Measurements from ENCODE around the gene LIX1. TPM values are rescaled to one million over a fixed set of nuclear protein-coding genes. Genes with fewer than 3 reads are reported as not detected.

Gene LIX1
- total and polyA plus RNA-seq, 4 donors, result not detected

DNA sequence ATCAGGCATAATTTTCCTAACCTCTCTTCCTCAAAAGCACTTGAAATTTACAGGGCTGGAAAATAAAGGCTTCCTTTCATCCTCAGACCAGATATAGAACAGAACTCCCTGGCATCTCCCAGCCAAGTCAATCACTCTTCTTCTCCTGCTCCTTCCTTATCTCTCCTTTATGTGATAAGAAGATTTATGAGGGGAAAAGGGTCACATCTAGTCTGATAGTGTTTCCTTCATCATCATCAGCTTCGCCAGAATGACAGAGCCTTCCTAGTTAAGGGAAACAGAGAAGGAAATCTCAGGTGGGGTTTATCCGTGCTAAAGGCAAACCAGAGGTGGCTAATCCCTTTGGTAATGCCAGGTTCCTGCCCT is 36.2 kb downstream of the LIX1 start (continued):
- TF ChIP-seq, protein P1, sequence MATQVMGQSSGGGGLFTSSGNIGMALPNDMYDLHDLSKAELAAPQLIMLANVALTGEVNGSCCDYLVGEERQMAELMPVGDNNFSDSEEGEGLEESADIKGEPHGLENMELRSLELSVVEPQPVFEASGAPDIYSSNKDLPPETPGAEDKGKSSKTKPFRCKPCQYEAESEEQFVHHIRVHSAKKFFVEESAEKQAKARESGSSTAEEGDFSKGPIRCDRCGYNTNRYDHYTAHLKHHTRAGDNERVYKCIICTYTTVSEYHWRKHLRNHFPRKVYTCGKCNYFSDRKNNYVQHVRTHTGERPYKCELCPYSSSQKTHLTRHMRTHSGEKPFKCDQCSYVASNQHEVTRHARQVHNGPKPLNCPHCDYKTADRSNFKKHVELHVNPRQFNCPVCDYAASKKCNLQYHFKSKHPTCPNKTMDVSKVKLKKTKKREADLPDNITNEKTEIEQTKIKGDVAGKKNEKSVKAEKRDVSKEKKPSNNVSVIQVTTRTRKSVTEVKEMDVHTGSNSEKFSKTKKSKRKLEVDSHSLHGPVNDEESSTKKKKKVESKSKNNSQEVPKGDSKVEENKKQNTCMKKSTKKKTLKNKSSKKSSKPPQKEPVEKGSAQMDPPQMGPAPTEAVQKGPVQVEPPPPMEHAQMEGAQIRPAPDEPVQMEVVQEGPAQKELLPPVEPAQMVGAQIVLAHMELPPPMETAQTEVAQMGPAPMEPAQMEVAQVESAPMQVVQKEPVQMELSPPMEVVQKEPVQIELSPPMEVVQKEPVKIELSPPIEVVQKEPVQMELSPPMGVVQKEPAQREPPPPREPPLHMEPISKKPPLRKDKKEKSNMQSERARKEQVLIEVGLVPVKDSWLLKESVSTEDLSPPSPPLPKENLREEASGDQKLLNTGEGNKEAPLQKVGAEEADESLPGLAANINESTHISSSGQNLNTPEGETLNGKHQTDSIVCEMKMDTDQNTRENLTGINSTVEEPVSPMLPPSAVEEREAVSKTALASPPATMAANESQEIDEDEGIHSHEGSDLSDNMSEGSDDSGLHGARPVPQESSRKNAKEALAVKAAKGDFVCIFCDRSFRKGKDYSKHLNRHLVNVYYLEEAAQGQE (IDR thresholded peaks at IDR 0.05), result no peak
- TF ChIP-seq FOXA2 (IDR thresholded peaks at IDR 0.05), result no peak
- TF ChIP-seq TAF1 (conservative IDR thresholded peaks at IDR 0.05), result no peak
- TF ChIP-seq YY1 (IDR thresholded peaks at IDR 0.05), result no peak
- no peak for TF ChIP-seq FOXA1 (IDR thresholded peaks at IDR 0.05)
- TF ChIP-seq JUND (IDR thresholded peaks at IDR 0.05), result no peak

GRCh38 chr5:97105501-97106215 is 36.8 kb downstream of the LIX1 start:
- TF ChIP-seq, protein P2, sequence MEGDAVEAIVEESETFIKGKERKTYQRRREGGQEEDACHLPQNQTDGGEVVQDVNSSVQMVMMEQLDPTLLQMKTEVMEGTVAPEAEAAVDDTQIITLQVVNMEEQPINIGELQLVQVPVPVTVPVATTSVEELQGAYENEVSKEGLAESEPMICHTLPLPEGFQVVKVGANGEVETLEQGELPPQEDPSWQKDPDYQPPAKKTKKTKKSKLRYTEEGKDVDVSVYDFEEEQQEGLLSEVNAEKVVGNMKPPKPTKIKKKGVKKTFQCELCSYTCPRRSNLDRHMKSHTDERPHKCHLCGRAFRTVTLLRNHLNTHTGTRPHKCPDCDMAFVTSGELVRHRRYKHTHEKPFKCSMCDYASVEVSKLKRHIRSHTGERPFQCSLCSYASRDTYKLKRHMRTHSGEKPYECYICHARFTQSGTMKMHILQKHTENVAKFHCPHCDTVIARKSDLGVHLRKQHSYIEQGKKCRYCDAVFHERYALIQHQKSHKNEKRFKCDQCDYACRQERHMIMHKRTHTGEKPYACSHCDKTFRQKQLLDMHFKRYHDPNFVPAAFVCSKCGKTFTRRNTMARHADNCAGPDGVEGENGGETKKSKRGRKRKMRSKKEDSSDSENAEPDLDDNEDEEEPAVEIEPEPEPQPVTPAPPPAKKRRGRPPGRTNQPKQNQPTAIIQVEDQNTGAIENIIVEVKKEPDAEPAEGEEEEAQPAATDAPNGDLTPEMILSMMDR (IDR thresholded peaks at IDR 0.05; ENCODE audit: low read depth, low read length, missing input control), result no peak
- TF ChIP-seq, protein P3, sequence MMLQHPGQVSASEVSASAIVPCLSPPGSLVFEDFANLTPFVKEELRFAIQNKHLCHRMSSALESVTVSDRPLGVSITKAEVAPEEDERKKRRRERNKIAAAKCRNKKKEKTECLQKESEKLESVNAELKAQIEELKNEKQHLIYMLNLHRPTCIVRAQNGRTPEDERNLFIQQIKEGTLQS (IDR thresholded peaks at IDR 0.05), result no peak
- TF ChIP-seq, protein P4, sequence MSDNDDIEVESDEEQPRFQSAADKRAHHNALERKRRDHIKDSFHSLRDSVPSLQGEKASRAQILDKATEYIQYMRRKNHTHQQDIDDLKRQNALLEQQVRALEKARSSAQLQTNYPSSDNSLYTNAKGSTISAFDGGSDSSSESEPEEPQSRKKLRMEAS (IDR thresholded peaks at IDR 0.05), result no peak
- TF ChIP-seq GABPA (IDR thresholded peaks at IDR 0.05 in 1 of 2, conservative IDR thresholded peaks at IDR 0.05 in 1 of 2), result no peak
- TF ChIP-seq RAD21 (IDR thresholded peaks at IDR 0.05), result no peak
- TF ChIP-seq ZBTB33 (IDR thresholded peaks at IDR 0.05), result no peak
- TF ChIP-seq HNF4G (IDR thresholded peaks at IDR 0.05), result no peak
- no peak for TF ChIP-seq TAF1 (conservative IDR thresholded peaks at IDR 0.05)
- TF ChIP-seq RXRA (IDR thresholded peaks at IDR 0.05), result no peak
- TF ChIP-seq, protein P1 (IDR thresholded peaks at IDR 0.05), result no peak
- TF ChIP-seq FOXA1 (IDR thresholded peaks at IDR 0.05), result no peak
- TF ChIP-seq NR2F2 (IDR thresholded peaks at IDR 0.05), result no peak
- no peak for TF ChIP-seq EGR1 (IDR thresholded peaks at IDR 0.05; ENCODE audit: low read depth in 2 of 2)
- no peak for TF ChIP-seq YY1 (IDR thresholded peaks at IDR 0.05)
- no peak for TF ChIP-seq JUND (IDR thresholded peaks at IDR 0.05)
- TF ChIP-seq HNF4A (conservative IDR thresholded peaks at IDR 0.05), result no peak
- no peak for TF ChIP-seq FOXA2 (IDR thresholded peaks at IDR 0.05)
- TF ChIP-seq SP1 (IDR thresholded peaks at IDR 0.05), result no peak
- DNase-seq (ENCODE audit: low spot score), result no peak
- no peak overlapping the region for H3K4me3 ChIP-seq (ENCODE audit: low read depth in 1 of 3, low read length in 3 of 3)
- H3K9ac ChIP-seq (ENCODE audit: low read depth in 1 of 2, low read length in 2 of 2), result no peak overlapping the region
- no peaks in the 10 kb centered on the region for H3K27me3 ChIP-seq (ENCODE audit: control insufficient read depth in 4 of 4, insufficient read depth in 4 of 4, low read length in 3 of 4)
- H3K9me3 ChIP-seq (ENCODE audit: control insufficient read depth in 4 of 4, low read length in 3 of 4), result no peaks in the 10 kb centered on the region
- no peaks in the 10 kb centered on the region for H3K36me3 ChIP-seq (ENCODE audit: control insufficient read depth in 4 of 4, insufficient read depth in 3 of 4, low read depth in 1 of 4, low read length in 3 of 4)
- WGBS, result 86% methylated on average over 13 of the region's 13 CpGs
- no peaks in the 10 kb centered on the region for H3K4me1 ChIP-seq (ENCODE audit: control insufficient read depth in 4 of 4, insufficient read depth in 4 of 4, low read length in 3 of 4)
- no peak overlapping the region for H3K27ac ChIP-seq (ENCODE audit: low read depth in 1 of 2, low read length in 2 of 2)
